ENCODE data around the gene SGMS1.

Gene SGMS1

GRCh38 chr10:50620899-50621298 is 2.9 kb downstream of the SGMS1 start:
- Histone ChIP-seq H3K27ac (ENCODE audit: low read depth, low read length, poor library complexity, severe bottlenecking) (peak overlapping the region; percentile 84), H4K20me1 (ENCODE audit: insufficient read depth, low read length) (no peaks in the 10 kb centered on the region), H3K9ac (ENCODE audit: low read length) (no peak overlapping the region; the same call in 1 of the 2 replicates), H3K9me3 (ENCODE audit: low read length) (no peaks in the 10 kb centered on the region), H3K36me3 (ENCODE audit: insufficient read depth, low read length) (no peaks in the 10 kb centered on the region), H2AFZ (ENCODE audit: low read length) (no peak overlapping the region), H3K27me3 (ENCODE audit: insufficient read depth, low read length) (no peaks in the 10 kb centered on the region), H3K79me2 (ENCODE audit: insufficient read depth, low read length) (peaks cover 11% of the 10 kb centered on the region; the same call in 1 of the 2 replicates), H3K4me3 (ENCODE audit: low read depth, low read length, poor library complexity, severe bottlenecking) (peak overlapping the region; percentile 72), H3K4me2 (ENCODE audit: low read length) (peak overlapping the region; percentile 84), H3K4me1 (ENCODE audit: insufficient read depth, low read length, severe bottlenecking) (peaks cover 58% of the 10 kb centered on the region), H3F3A (ENCODE audit: insufficient read depth, low read length) (0 out of 2 replicates have a peak, but pooled peaks cover 5% of the 10 kb centered on the region), H3K9me2 (ENCODE audit: low read depth, low read length) (no peaks in the 10 kb centered on the region)
- TF ChIP-seq EZH2 (IDR thresholded peaks at IDR 0.05; ENCODE audit: borderline replicate concordance, low read length) = no peak
- no peak for TF ChIP-seq CTCF (IDR thresholded peaks at IDR 0.05; ENCODE audit: low read length)

GRCh38 chr10:50619882-50620281 is 3.9 kb downstream of the SGMS1 start:
- H3K27ac ChIP-seq (ENCODE audit: low read depth, low read length, poor library complexity, severe bottlenecking) = peak overlapping the region; percentile 84
- H4K20me1 ChIP-seq (ENCODE audit: insufficient read depth, low read length) = no peaks in the 10 kb centered on the region
- TF ChIP-seq CTCF (IDR thresholded peaks at IDR 0.05; ENCODE audit: low read length) (no peak), EZH2 (IDR thresholded peaks at IDR 0.05; ENCODE audit: borderline replicate concordance, low read length) (no peak)
- peaks cover 53% of the 10 kb centered on the region for H3K4me1 ChIP-seq (ENCODE audit: insufficient read depth, low read length, severe bottlenecking)
- no peak overlapping the region for H3K9ac ChIP-seq (ENCODE audit: low read length)
- peak overlapping the region; percentile 58; the same call in 1 of the 2 replicates for H3K4me2 ChIP-seq (ENCODE audit: low read length)
- H3F3A ChIP-seq (ENCODE audit: insufficient read depth, low read length) = 0 out of 2 replicates have a peak, but pooled peaks cover 5% of the 10 kb centered on the region
- H3K79me2 ChIP-seq (ENCODE audit: insufficient read depth, low read length) = peaks cover 11% of the 10 kb centered on the region; the same call in 1 of the 2 replicates
- no peaks in the 10 kb centered on the region for H3K36me3 ChIP-seq (ENCODE audit: insufficient read depth, low read length)
- no peaks in the 10 kb centered on the region for H3K9me3 ChIP-seq (ENCODE audit: low read length)
- H3K4me3 ChIP-seq (ENCODE audit: low read depth, low read length, poor library complexity, severe bottlenecking) = no peak overlapping the region
- H3K9me2 ChIP-seq (ENCODE audit: low read depth, low read length) = no peaks in the 10 kb centered on the region
- no peaks in the 10 kb centered on the region for H3K27me3 ChIP-seq (ENCODE audit: insufficient read depth, low read length)
- no peak overlapping the region for H2AFZ ChIP-seq (ENCODE audit: low read length)

- Histone ChIP-seq H3K9me2 (ENCODE audit: low read depth, low read length) (no peaks in the 10 kb centered on the region), H3K4me3 (ENCODE audit: low read depth, low read length, poor library complexity, severe bottlenecking) (no peak overlapping the region), H3K9ac (ENCODE audit: low read length) (no peak overlapping the region), H3K27ac (ENCODE audit: low read depth, low read length, poor library complexity, severe bottlenecking) (peak overlapping the region; percentile 69), H3K36me3 (ENCODE audit: insufficient read depth, low read length) (no peaks in the 10 kb centered on the region), H2AFZ (ENCODE audit: low read length) (no peak overlapping the region), H3K9me3 (ENCODE audit: low read length) (no peaks in the 10 kb centered on the region), H3K4me2 (ENCODE audit: low read length) (peak overlapping the region; percentile 58; the same call in 1 of the 2 replicates), H3K79me2 (ENCODE audit: insufficient read depth, low read length) (peaks cover 11% of the 10 kb centered on the region; the same call in 1 of the 2 replicates), H3F3A (ENCODE audit: insufficient read depth, low read length) (0 out of 2 replicates have a peak, but pooled peaks cover 5% of the 10 kb centered on the region), H3K4me1 (ENCODE audit: insufficient read depth, low read length, severe bottlenecking) (peaks cover 61% of the 10 kb centered on the region), H3K27me3 (ENCODE audit: insufficient read depth, low read length) (no peaks in the 10 kb centered on the region), H4K20me1 (ENCODE audit: insufficient read depth, low read length) (no peaks in the 10 kb centered on the region)
- TF ChIP-seq EZH2 (IDR thresholded peaks at IDR 0.05; ENCODE audit: borderline replicate concordance, low read length) = no peak
Observed at GRCh38 chr10:50619166-50619565, 4.6 kb downstream of the SGMS1 start.

DNA sequence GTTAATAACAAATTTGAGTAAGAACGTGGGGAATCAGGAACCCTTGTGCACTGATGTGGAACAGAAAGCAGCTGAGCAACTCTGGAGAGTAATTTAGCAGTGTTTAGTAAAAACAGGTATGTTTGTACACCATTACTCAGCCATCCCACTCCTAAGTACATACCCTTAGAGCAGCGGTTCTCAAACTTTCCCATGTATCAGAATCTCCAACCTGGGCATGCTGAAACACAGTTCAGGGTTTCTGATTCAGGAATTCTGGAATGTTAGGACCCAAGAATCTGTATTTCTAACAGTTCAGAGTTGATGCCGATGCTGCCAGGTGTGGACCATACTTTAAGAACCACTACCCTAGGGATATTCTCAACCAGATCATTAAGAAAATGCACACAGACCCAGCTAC is 5.1 kb downstream of the SGMS1 start:
- Histone ChIP-seq H3K9ac (ENCODE audit: low read length) (peak overlapping the region; percentile 26; the same call in 1 of the 2 replicates), H3K27me3 (ENCODE audit: insufficient read depth, low read length) (no peaks in the 10 kb centered on the region), H3K9me3 (ENCODE audit: low read length) (no peaks in the 10 kb centered on the region), H3K36me3 (ENCODE audit: insufficient read depth, low read length) (no peaks in the 10 kb centered on the region), H3K4me3 (ENCODE audit: low read depth, low read length, poor library complexity, severe bottlenecking) (peak overlapping the region; percentile 33), H4K20me1 (ENCODE audit: insufficient read depth, low read length) (no peaks in the 10 kb centered on the region), H3K79me2 (ENCODE audit: insufficient read depth, low read length) (peaks cover 11% of the 10 kb centered on the region; the same call in 1 of the 2 replicates), H3K27ac (ENCODE audit: low read depth, low read length, poor library complexity, severe bottlenecking) (peak overlapping the region; percentile 69), H3F3A (ENCODE audit: insufficient read depth, low read length) (0 out of 2 replicates have a peak, but pooled peaks cover 5% of the 10 kb centered on the region), H2AFZ (ENCODE audit: low read length) (no peak overlapping the region), H3K4me2 (ENCODE audit: low read length) (peak overlapping the region; percentile 58), H3K9me2 (ENCODE audit: low read depth, low read length) (no peaks in the 10 kb centered on the region), H3K4me1 (ENCODE audit: insufficient read depth, low read length, severe bottlenecking) (peaks cover 65% of the 10 kb centered on the region)
- TF ChIP-seq EZH2 (IDR thresholded peaks at IDR 0.05; ENCODE audit: borderline replicate concordance, low read length) = no peak
- no peak for TF ChIP-seq CTCF (IDR thresholded peaks at IDR 0.05; ENCODE audit: low read length)

Measured in OCI-LY1 (cell line).